ENCODE measurements around the gene CGB8. TPM values are rescaled to one million over a fixed set of nuclear protein-coding genes. Genes with fewer than 3 reads are reported as not detected.
"Not testable (repeated sequence)": the region's sequence is repeated elsewhere in the genome, so short reads cannot be mapped to it uniquely, and the experiment has no call there.

Gene CGB8
- total RNA-seq = not detected

- H3K4me1 ChIP-seq; H3K4me3 ChIP-seq; DNase-seq; H3K27me3 ChIP-seq; H3K27ac ChIP-seq; intact Hi-C loops (cut with DNase I); H3K9me3 ChIP-seq; H3K36me3 ChIP-seq (replicated peaks in 1 of 2; ENCODE audit: insufficient read depth in 1 of 2, low read depth in 2 of 2); ATAC-seq: not testable (repeated sequence)
- 62% methylated on average over 10 of the region's 12 CpGs; no CpG with 5 or more reads in 1 of the 2 donors for WGBS, 2 donors
Observed at GRCh38 chr19:49049011-49049410, at the start of gene CGB8. CGB8 (minus strand) TSS chr19:49049111; CDS start chr19:49048739, 372 bp downstream.

- Histone ChIP-seq H3K9me3 (no peaks in the 10 kb centered on the region), H3K36me3 (replicated peaks in 1 of 2; ENCODE audit: insufficient read depth in 1 of 2, low read depth in 2 of 2) (peaks cover 21 to 29% of the 10 kb centered on the region in 2 donors), H3K4me3 (no peak overlapping the region), H3K4me1 (peaks cover 15% of the 10 kb centered on the region), H3K27me3 (no peaks in the 10 kb centered on the region), H3K27ac (peak overlapping the region in 1 of 4 donors; percentile 45)
- intact Hi-C loops (cut with DNase I) = loop anchor here (5.0 to 10.0 kb wide), 2 partner anchors 47 to 105 kb away; no protein-coding TSS in a partner anchor
- ATAC-seq = peak; percentile 86
- WGBS, 2 donors = 38% methylated on average over 6 to 8 of the region's 8 CpGs
- TF ChIP-seq POLR2A (IDR thresholded peaks at IDR 0.05) = no peak
- peak; percentile 93 to 100 (median 96) for TF ChIP-seq CTCF (IDR thresholded peaks at IDR 0.05)
- DNase-seq = peak; percentile 72 to 80 (median 73)
Observed at GRCh38 chr19:49097453-49098288, 48.8 kb upstream of the CGB8 start.

- WGBS, 2 donors = 80 to 83% methylated on average over 23 of the region's 23 CpGs
- TF ChIP-seq POLR2A (IDR thresholded peaks at IDR 0.05) (no peak), CTCF (IDR thresholded peaks at IDR 0.05) (no peak)
- H3K4me3 ChIP-seq = no peak overlapping the region
- no peaks in the 10 kb centered on the region for H3K9me3 ChIP-seq
- peaks cover 23 to 28% of the 10 kb centered on the region in 2 donors for H3K36me3 ChIP-seq (replicated peaks in 1 of 2; ENCODE audit: insufficient read depth in 1 of 2, low read depth in 2 of 2)
- no peaks in the 10 kb centered on the region for H3K27me3 ChIP-seq
- intact Hi-C loops (cut with DNase I) = loop anchor here (5.0 to 10.0 kb wide), 2 partner anchors 50 to 108 kb away; no protein-coding TSS in a partner anchor
- H3K27ac ChIP-seq = no peak overlapping the region
- peaks cover 15% of the 10 kb centered on the region for H3K4me1 ChIP-seq
- ATAC-seq (no peak), DNase-seq (no peak)
Observed at GRCh38 chr19:49094505-49095482, 45.9 kb upstream of the CGB8 start.

- no peak for TF ChIP-seq CTCF (IDR thresholded peaks at IDR 0.05)
- TF ChIP-seq POLR2A (IDR thresholded peaks at IDR 0.05) = no peak
- intact Hi-C loops (cut with DNase I) = loop anchor here (10.0 kb wide), 1 partner anchor 52 kb away; no protein-coding TSS in a partner anchor
- Histone ChIP-seq H3K9me3 (no peaks in the 10 kb centered on the region), H3K4me1 (peaks cover 26% of the 10 kb centered on the region), H3K27me3 (no peaks in the 10 kb centered on the region), H3K36me3 (replicated peaks in 1 of 2; ENCODE audit: insufficient read depth in 1 of 2, low read depth in 2 of 2) (peaks cover 10 to 23% of the 10 kb centered on the region in 2 donors), H3K4me3 (no peak overlapping the region), H3K27ac (no peak overlapping the region)
- ATAC-seq (no peak), DNase-seq (no peak)
- 91 to 93% methylated on average over 6 of the region's 6 CpGs for WGBS, 2 donors
Observed at GRCh38 chr19:49092686-49093085, 43.8 kb upstream of the CGB8 start.

All from body of pancreas (tissue), 4 donors.